T-cell (primary cell): ENCODE measurements around the gene NR1I3. TPM values are rescaled to one million over a fixed set of nuclear protein-coding genes. Genes with fewer than 3 reads are reported as not detected.

Source experiments
- ATAC-seq, 4 experiments: fragments of 200-7000 bp in 3 of 4; fragments of 150-1000 bp in 1 of 4; cut with Tn5 transposase; replicated peaks in 1 of 4; 1 replicate in 3 of 4; 2 replicates in 1 of 4; pipeline ENCODE4 v1.10.0; 2021; ENCODE audit warnings: moderate library complexity in 3 of 4, mild to moderate bottlenecking in 2 of 4, moderate number of reproducible peaks in 1 of 4
- CTCF ChIA-PET, 2 donors: fragments of 300-600 bp; sonication (Branson Sonifier 250); formaldehyde crosslinking; loops; one replicate each; lab custom pipeline; 2022; ENCODE audit warnings: antibody characterized with exemption in 2 of 2; lab: Charles Lee
- POLR2A ChIA-PET, 2 donors: fragments of 300-600 bp; sonication (Branson Sonifier 250); formaldehyde crosslinking; loops; one replicate each; lab custom pipeline; 2022; ENCODE audit warnings: antibody characterized with exemption in 2 of 2; lab: Charles Lee
- DNase-seq, 35 experiments: peaks; one replicate each; pipeline versions ENCODE4 v3.0.0 to v3.0.0-alpha.2; 2013 to 2023
- H3K27ac ChIP-seq: one replicate; pipeline ENCODE4 v1.5.1; 2013; ENCODE audit warnings: low read length
- H3K27me3 ChIP-seq, 2 experiments: replicated peaks in 1 of 2; 1 replicate in 1 of 2; 2 replicates in 1 of 2; pipeline versions ENCODE4 v1.6.1 to v1.7.0; 2013; ENCODE audit warnings: low read length in 1 of 2, mixed read lengths in 1 of 2; ENCODE audit not compliant: control insufficient read depth in 2 of 2, insufficient read depth in 2 of 2; ENCODE audit errors: extremely low read depth in 1 of 2
- H3K36me3 ChIP-seq, 2 donors: 1 replicate in 1 of 2; 2 replicates in 1 of 2; pipeline versions ENCODE4 v1.6.1 to v1.7.0; 2013; ENCODE audit warnings: low read length in 1 of 2; ENCODE audit not compliant: control insufficient read depth in 2 of 2, insufficient read depth in 1 of 2; ENCODE audit errors: extremely low read depth in 1 of 2
- H3K4me1 ChIP-seq, 2 experiments: 1 replicate in 1 of 2; 2 replicates in 1 of 2; pipeline versions ENCODE4 v1.6.1 to v1.7.0; 2013; ENCODE audit warnings: low read length in 2 of 2, mixed read lengths in 1 of 2; ENCODE audit not compliant: insufficient read depth in 2 of 2, control insufficient read depth in 1 of 2; ENCODE audit errors: extremely low read depth in 1 of 2
- H3K4me3 ChIP-seq, 2 donors: 1 replicate in 1 of 2; 2 replicates in 1 of 2; pipeline versions ENCODE4 v1.5.1 to v1.7.0; 2013; ENCODE audit warnings: mild to moderate bottlenecking in 2 of 2, low read length in 1 of 2, moderate library complexity in 1 of 2; ENCODE audit not compliant: control insufficient read depth in 1 of 2; ENCODE audit errors: extremely low read depth in 1 of 2
- H3K9me3 ChIP-seq: 2 replicates; pipeline ENCODE4 v1.7.0; 2013
- H3K27ac Mint-ChIP-seq, 2 donors: one replicate each; pipeline ENCODE4 v1.8.0; 2020 to 2021; ENCODE audit warnings: mild to moderate bottlenecking in 2 of 2, mixed read lengths in 2 of 2
- H3K27me3 Mint-ChIP-seq, 2 donors: one replicate each; pipeline ENCODE4 v1.8.0; 2021 to 2022; ENCODE audit warnings: mixed read lengths in 2 of 2
- H3K36me3 Mint-ChIP-seq: one replicate; pipeline ENCODE4 v1.8.0; 2021; ENCODE audit warnings: mixed read lengths
- H3K4me1 Mint-ChIP-seq, 3 donors: one replicate each; pipeline ENCODE4 v1.8.0; 2020 to 2022; ENCODE audit warnings: mixed read lengths in 3 of 3, mild to moderate bottlenecking in 1 of 3
- H3K4me3 Mint-ChIP-seq, 3 donors: one replicate each; pipeline ENCODE4 v1.8.0; 2020 to 2022; ENCODE audit warnings: mild to moderate bottlenecking in 3 of 3, mixed read lengths in 3 of 3, moderate library complexity in 3 of 3
- H3K9me3 Mint-ChIP-seq, 3 donors: one replicate each; pipeline ENCODE4 v1.8.0; 2020 to 2022; ENCODE audit warnings: mixed read lengths in 3 of 3
- WGBS: methylation state at CpG from one replicate; pipeline ENCODE4 v1.1.5; 2013; ENCODE audit warnings: missing lambda C conversion rate; ENCODE audit not compliant: insufficient coverage; 5-methylcytosine and 5-hydroxymethylcytosine counted together
- total RNA-seq, 35 experiments: library from RNA in 6 of 35; stranded (reverse) in 6 of 35; fragments of 120-200 nt in 1 of 35; gene quantifications; one replicate each; pipeline versions ENCODE4 v1.2.1 to v1.2.4 and lab custom pipeline; 2013 to 2026

The NR1I3 gene
- total RNA-seq, 5 donors from 2014 or later (not counting 1 experiment from before 2014, with no cell fraction given): not detected

- Mint-ChIP-seq H3K27ac (no peak overlapping the region), H3K36me3 (no peaks in the 10 kb centered on the region), H3K4me1 (no peaks in the 10 kb centered on the region), H3K9me3 (no peaks in the 10 kb centered on the region), H3K4me3 (no peak overlapping the region), H3K27me3 (peaks cover 2 to 10% of the 10 kb centered on the region in 2 donors)
- Histone ChIP-seq H3K4me1 (no peaks in the 10 kb centered on the region), H3K27ac (no peak overlapping the region), H3K36me3 (no peaks in the 10 kb centered on the region), H3K4me3 (no peak overlapping the region), H3K9me3 (no peaks in the 10 kb centered on the region), H3K27me3 (peaks cover 0 to 3% of the 10 kb centered on the region in 2 experiments)
- ChIA-PET CTCF (no interaction called here), POLR2A (no interaction called here)
- ATAC-seq: no peak
- DNase-seq: no peak
- WGBS: 77% methylated on average over 1 of the region's 2 CpGs
Measured at GRCh38 chr1:161242313-161242712, 4.3 kb upstream of the NR1I3 start.

DNA sequence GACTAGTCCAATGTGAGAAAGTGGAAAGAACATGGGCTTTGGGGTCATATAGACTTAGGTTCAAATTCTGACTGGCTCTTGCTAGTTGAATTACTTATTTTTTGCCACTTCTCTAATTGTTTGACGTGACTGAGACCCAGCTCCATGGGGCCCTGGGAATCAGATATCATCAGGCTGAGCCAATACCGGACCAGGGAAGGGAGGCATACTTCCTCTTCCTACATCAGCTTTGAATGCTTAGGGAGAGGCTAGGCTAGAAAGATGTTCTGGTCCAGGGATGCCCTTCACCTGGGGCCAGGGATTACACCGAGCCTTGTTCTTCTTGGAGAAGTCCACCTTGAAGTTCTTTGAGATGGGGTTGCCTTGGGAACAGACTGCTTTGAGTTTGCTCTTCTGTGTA is 3.7 kb upstream of the NR1I3 start:
- H3K9me3 Mint-ChIP-seq: no peaks in the 10 kb centered on the region
- H3K27me3 Mint-ChIP-seq: peaks cover 2 to 9% of the 10 kb centered on the region in 2 donors
- H3K36me3 ChIP-seq: no peaks in the 10 kb centered on the region
- ATAC-seq (no peak), DNase-seq (no peak)
- H3K4me1 ChIP-seq: no peaks in the 10 kb centered on the region
- ChIA-PET POLR2A (no interaction called here), CTCF (no interaction called here)
- no peak overlapping the region for H3K27ac Mint-ChIP-seq
- H3K4me3 ChIP-seq: no peak overlapping the region
- no peak overlapping the region for H3K4me3 Mint-ChIP-seq
- no CpG with 5 or more reads among the region's 3 CpGs for WGBS
- H3K27me3 ChIP-seq: peaks cover 0 to 3% of the 10 kb centered on the region in 2 experiments
- H3K27ac ChIP-seq: no peak overlapping the region
- H3K4me1 Mint-ChIP-seq: no peaks in the 10 kb centered on the region
- no peaks in the 10 kb centered on the region for H3K36me3 Mint-ChIP-seq
- no peaks in the 10 kb centered on the region for H3K9me3 ChIP-seq

DNA sequence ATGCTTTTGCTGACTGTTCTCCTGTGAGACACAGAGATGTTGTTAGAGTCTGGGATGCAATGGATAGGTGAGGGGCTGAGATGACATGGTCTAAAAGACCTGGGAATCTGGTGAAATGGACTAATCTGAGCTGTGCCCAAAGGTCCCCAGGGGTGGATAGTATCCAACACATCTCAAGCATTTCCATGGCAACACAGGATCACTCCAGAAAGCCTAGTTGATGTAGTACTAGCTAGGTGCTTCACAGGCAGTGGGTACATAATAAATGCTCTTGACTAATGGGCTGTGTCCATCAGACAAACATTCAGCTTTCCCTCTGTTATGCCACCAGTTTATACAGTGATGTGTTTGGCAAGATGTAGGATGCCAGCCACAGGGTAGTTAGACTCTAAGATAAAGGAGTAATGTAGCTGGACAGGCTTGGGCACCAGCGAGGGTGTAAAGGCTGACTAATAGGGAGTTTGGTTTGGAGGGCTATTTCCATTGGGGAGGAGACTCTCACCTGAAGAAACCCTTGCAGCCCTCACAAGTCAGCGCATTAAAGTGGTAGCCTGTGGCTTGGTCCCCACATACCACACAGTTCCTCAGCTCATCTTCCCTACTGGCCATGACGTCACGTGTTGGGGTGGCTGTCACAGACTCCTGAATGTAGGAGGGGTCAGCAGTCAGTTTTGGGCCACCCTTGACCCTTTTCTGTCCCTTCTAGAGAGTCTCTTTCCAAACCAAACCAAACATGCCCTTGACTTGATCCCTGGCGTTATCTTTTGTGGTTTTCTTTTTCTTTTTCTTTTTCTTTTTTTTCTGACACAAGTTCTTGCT is 1.8 kb downstream of the NR1I3 start:
- 83% methylated on average over 1 of the region's 5 CpGs for WGBS
- Mint-ChIP-seq H3K27me3 (peaks cover 0 to 5% of the 10 kb centered on the region in 2 donors), H3K36me3 (no peaks in the 10 kb centered on the region), H3K4me1 (no peaks in the 10 kb centered on the region), H3K9me3 (no peaks in the 10 kb centered on the region), H3K27ac (no peak overlapping the region), H3K4me3 (no peak overlapping the region)
- Histone ChIP-seq H3K36me3 (no peaks in the 10 kb centered on the region), H3K4me1 (no peaks in the 10 kb centered on the region), H3K27me3 (peaks cover 2 to 7% of the 10 kb centered on the region in 2 experiments), H3K27ac (no peak overlapping the region), H3K4me3 (no peak overlapping the region), H3K9me3 (no peaks in the 10 kb centered on the region)
- ATAC-seq (no peak), DNase-seq (no peak)
- POLR2A ChIA-PET: no interaction called here
- CTCF ChIA-PET: interaction anchor here in 1 of 2 donors (0.7 to 1.0 kb wide), 2 partner anchors 10 to 77 kb away, joined by 3 to 4 read pairs; partner anchors contain the start of gene TOMM40L

GRCh38 chr1:161233102-161233501 is 4.9 kb downstream of the NR1I3 start:
- 84% methylated on average over 9 of the region's 9 CpGs for WGBS
- Histone ChIP-seq H3K27me3 (peaks cover 2 to 4% of the 10 kb centered on the region in 2 experiments), H3K36me3 (peaks cover 5 to 18% of the 10 kb centered on the region in 2 donors), H3K27ac (no peak overlapping the region), H3K9me3 (no peaks in the 10 kb centered on the region), H3K4me3 (no peak overlapping the region), H3K4me1 (peaks cover 0 to 1% of the 10 kb centered on the region in 2 experiments)
- no peaks in the 10 kb centered on the region for H3K27me3 Mint-ChIP-seq
- ATAC-seq: no peak
- ChIA-PET POLR2A (interaction anchor here in 1 of 2 donors (1.1 kb wide), 1 partner anchor 20 kb away, joined by 3 read pairs; no protein-coding TSS in a partner anchor), CTCF (interaction anchor here in 1 of 2 donors (0.6 kb wide), 1 partner anchor 109 kb away, joined by 5 read pairs; no protein-coding TSS in a partner anchor)
- H3K4me1 Mint-ChIP-seq: peaks cover 0 to 5% (median 0%) of the 10 kb centered on the region in 3 donors
- DNase-seq: no peak
- no peak overlapping the region for H3K4me3 Mint-ChIP-seq
- peaks cover 13% of the 10 kb centered on the region for H3K36me3 Mint-ChIP-seq
- H3K27ac Mint-ChIP-seq: no peak overlapping the region
- H3K9me3 Mint-ChIP-seq: no peaks in the 10 kb centered on the region

DNA sequence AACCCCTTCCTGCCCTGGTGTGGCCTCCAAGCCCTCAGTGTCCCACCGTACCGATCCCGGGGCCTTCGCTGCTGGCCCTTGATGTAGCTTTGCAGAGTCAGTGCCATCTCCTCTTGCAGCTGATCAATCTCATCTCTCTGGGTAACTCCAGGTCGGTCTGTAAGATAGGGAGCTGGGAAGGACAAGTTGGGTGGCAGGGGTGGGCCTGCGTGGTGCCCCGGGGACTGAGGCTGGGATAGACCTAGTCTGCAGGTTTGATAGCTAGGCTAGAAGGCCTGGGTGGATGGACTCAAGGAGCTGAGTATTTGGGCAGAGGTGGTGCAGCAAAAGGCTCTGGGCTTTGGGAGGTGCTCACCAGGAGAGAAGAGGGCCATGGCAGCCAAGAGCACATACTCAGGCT is 7.2 kb downstream of the NR1I3 start:
- no peak overlapping the region for H3K27ac ChIP-seq
- ATAC-seq (no peak), DNase-seq (no peak)
- 95% methylated on average over 7 of the region's 7 CpGs for WGBS
- peaks cover 5 to 23% of the 10 kb centered on the region in 2 donors for H3K36me3 ChIP-seq
- H3K27me3 ChIP-seq: no peaks in the 10 kb centered on the region
- Mint-ChIP-seq H3K36me3 (peaks cover 17% of the 10 kb centered on the region), H3K9me3 (no peaks in the 10 kb centered on the region), H3K27ac (peak overlapping the region in 1 of 2 donors; percentile 55), H3K4me1 (peaks cover 17 to 28% (median 23%) of the 10 kb centered on the region in 3 donors), H3K27me3 (no peaks in the 10 kb centered on the region), H3K4me3 (no peak overlapping the region)
- H3K4me1 ChIP-seq: peaks cover 9 to 24% of the 10 kb centered on the region in 2 experiments
- H3K4me3 ChIP-seq: no peak overlapping the region
- no peaks in the 10 kb centered on the region for H3K9me3 ChIP-seq
- CTCF ChIA-PET: interaction anchor here (0.6 to 2.7 kb wide), 3 partner anchors 76 to 155 kb away, joined by 4 to 14 read pairs (median 10); no protein-coding TSS in a partner anchor
- POLR2A ChIA-PET: interaction anchor here in 1 of 2 donors (0.5 kb wide), 1 partner anchor 10 kb away, joined by 6 read pairs; no protein-coding TSS in a partner anchor

DNA sequence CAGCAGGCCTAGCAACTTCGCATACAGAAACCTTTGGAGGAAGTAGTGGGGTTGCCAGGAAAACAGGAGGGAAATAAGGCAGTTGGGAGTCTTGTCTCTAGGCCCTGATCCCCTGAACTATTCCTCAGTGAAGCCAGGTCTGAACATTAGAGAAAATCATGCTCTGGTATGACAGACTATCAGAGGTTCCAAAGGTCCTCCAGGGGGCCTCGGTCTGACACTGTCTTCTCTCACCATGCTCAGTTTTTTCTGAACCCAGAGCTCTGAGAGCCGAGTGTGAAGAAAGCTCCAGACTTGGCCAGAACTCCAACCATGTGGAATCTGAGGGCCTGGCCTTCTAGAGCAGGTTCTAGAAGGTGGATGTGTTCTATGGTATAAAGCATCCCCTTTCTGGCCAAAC is 8.1 kb downstream of the NR1I3 start:
- Mint-ChIP-seq H3K27ac (no peak overlapping the region), H3K27me3 (no peaks in the 10 kb centered on the region), H3K4me1 (peaks cover 24 to 36% (median 32%) of the 10 kb centered on the region in 3 donors), H3K9me3 (no peaks in the 10 kb centered on the region), H3K36me3 (peaks cover 17% of the 10 kb centered on the region), H3K4me3 (no peak overlapping the region)
- H3K27ac ChIP-seq: no peak overlapping the region
- 100% methylated on average over 1 of the region's 3 CpGs for WGBS
- peaks cover 5 to 23% of the 10 kb centered on the region in 2 donors for H3K36me3 ChIP-seq
- H3K9me3 ChIP-seq: no peaks in the 10 kb centered on the region
- ATAC-seq: no peak
- H3K27me3 ChIP-seq: no peaks in the 10 kb centered on the region
- CTCF ChIA-PET: interaction anchor here (0.5 to 2.7 kb wide), 4 partner anchors 60 to 152 kb away, joined by 3 to 14 read pairs (median 9); no protein-coding TSS in a partner anchor
- DNase-seq: no peak
- no peak overlapping the region for H3K4me3 ChIP-seq
- peaks cover 15 to 31% of the 10 kb centered on the region in 2 experiments for H3K4me1 ChIP-seq
- POLR2A ChIA-PET: no interaction called here
